ENCODE data around the gene PCNA. TPM values are rescaled to one million over a fixed set of nuclear protein-coding genes. Genes with fewer than 3 reads are reported as not detected.

The PCNA gene
- 100 to 1,000 TPM; 666 to 669 TPM for total RNA-seq

DNA sequence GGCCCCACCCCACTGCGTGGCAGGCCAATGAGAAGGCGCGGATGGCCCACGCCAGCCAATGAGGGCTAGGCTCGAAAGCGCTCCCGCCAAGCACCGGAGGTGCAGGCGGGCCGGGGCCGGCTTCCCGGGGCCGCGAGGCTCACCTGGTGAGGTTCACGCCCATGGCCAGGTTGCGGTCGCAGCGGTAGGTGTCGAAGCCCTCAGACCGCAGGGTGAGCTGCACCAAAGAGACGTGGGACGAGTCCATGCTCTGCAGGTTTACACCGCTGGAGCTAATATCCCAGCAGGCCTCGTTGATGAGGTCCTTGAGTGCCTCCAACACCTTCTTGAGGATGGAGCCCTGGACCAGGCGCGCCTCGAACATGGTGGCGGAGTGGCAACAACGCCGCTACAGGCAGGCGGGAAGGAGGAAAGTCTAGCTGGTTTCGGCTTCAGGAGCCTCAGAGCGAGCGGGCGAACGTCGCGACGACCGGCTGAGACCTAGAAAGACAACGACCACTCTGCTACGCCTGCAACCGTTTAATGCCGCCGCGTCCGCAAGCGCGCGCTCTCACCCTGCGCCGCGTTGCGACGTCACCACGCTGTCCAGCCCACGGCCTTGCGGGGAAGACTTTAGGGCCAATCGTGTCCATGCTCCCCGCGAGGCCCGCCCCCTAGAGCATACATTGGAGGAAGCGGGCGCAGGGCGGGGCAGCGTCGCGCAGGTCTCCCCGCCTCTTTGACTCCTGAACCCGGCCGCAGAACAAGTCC, at the start of gene PCNA:
TSS of gene PCNA (minus strand) at position 524 of the 750 bp plus-strand sequence. CDS start at position 364, 160 bp downstream.
- CTCF ChIA-PET: interaction anchor here (2.5 kb wide), 1 partner anchor 72 kb away, joined by 14 read pairs; no protein-coding TSS in a partner anchor

DNA sequence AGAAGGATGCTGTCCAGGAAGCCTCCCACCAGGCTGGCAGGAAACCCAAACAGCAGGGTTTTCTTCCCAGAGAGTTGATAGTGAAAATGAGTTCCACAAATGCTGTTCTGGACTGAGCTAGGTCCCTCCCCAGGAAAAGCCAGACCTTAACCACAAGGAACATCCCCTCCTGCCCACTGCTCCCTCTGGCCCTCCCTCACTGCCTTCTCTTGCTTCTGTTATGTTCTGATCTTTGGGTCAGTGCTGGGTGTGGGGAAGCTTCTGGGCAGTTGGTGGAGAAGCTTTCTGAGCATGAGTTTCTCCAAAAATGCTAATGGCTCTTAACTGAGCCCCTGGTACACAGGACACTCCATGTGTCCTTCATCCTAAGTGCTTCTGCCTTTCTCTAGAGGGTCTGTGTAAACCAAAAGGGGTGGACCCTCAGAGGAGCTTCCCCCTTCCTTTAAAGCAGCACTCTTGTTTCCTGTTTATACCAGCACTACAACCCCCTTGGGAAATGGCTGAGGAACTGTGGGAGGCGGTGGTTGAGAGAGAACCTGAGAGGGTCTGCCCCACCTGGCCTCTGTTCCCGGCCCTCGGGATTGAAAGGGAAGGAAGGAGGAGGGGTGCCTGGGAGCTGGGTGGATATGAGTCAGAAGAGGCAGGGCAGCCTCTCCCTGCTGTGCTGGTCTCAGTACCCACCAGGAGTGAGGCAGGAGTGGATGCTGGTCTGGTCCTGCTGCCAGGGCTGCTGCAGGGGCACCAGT, 49.1 kb upstream of the PCNA start:
- ChIA-PET CTCF (interaction anchor here (1.0 to 1.4 kb wide), 2 partner anchors 10 to 15 kb away, joined by 3 read pairs; no protein-coding TSS in a partner anchor), POLR2A (no interaction called here)

More for the DNA sequence above, at the start of gene PCNA:
- POLR2A ChIA-PET: interaction anchor here (0.6 to 1.0 kb wide), 4 partner anchors 9 to 119 kb away, joined by 3 to 4 read pairs (median 3); no protein-coding TSS in a partner anchor

GRCh38 chr20:5164645-5165625, 45.2 kb upstream of the PCNA start:
- ChIA-PET POLR2A (no interaction called here), CTCF (interaction anchor here (0.6 kb wide), 1 partner anchor 30 kb away, joined by 3 read pairs; no protein-coding TSS in a partner anchor)

DNA sequence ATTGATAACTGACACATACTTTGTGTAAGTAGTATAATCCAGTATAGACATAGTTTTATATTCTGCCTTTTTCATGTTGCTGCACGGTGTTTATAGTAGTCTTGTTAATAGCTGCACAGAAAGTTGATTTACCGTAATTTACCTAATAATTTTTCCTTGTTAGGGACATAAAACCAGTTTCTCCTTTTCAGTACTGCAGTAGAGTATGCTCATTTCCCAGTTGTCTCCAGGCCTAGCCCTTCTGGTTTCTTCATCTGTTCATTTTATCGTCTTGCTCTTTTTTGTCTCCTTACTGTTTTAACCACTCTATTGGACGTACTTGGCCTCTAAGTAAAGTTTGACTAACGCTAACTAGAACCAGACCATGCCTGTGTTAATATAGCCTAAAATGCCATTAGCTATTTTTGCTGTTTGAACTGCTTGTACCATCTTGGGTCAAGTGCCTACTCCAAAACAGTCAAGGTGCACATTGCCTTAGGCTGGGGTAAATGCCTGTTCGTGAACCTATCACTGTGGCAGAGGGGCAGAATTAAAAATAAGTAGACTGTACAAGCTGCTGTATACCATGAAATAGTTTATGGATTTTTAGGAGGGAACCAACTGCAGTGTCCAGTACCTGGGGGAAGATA, 41.9 kb upstream of the PCNA start:
- POLR2A ChIA-PET: no interaction called here

DNA sequence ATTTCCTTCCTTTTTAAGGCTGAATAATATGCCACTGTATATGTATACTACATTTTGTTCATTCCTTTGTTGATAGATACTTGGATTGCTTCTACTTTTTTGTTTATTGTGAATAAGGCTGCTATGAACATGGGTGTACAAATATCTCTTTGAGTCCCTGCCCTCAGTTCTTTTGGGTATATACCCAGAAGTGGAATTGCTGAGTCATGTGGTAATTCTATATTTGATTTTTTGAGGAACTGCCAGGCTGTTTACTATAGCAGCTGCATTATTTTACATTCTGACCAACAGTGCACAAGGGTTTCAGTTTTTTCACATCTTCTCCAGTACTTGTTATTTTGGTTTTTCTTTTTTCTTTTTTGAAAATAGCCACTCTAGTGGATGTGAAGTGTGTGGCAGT, 41.1 kb upstream of the PCNA start:
- ChIA-PET POLR2A (no interaction called here), CTCF (interaction anchor here (1.2 kb wide), 1 partner anchor 34 kb away, joined by 4 read pairs; the partner anchor contains the start of gene CDS2)

More for the DNA sequence above, 41.9 kb upstream of the PCNA start:
- CTCF ChIA-PET: interaction anchor here (1.2 to 1.6 kb wide), 2 partner anchors 8 to 35 kb away, joined by 4 read pairs; partner anchors contain the start of gene CDS2

DNA sequence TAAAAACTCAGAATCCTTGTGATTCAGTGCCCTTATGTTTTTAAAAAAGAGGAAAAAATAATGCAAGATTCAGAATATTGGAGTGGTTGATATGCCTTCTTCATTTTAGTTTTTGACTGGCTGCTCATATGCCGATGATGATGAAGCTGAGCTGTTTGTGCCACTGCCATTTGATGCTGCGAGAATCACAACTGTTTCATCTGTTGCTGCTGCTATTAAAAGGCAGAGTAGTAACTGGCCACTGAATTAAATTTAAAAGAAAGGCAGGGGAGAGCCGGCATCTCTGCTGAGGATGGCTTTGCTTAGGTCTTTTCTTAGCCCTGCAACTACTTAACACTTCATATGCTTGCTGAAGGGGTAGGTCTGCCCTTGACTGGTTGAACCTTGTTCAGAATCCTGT, 40.2 kb upstream of the PCNA start:
- CTCF ChIA-PET: no interaction called here
- POLR2A ChIA-PET: no interaction called here

DNA sequence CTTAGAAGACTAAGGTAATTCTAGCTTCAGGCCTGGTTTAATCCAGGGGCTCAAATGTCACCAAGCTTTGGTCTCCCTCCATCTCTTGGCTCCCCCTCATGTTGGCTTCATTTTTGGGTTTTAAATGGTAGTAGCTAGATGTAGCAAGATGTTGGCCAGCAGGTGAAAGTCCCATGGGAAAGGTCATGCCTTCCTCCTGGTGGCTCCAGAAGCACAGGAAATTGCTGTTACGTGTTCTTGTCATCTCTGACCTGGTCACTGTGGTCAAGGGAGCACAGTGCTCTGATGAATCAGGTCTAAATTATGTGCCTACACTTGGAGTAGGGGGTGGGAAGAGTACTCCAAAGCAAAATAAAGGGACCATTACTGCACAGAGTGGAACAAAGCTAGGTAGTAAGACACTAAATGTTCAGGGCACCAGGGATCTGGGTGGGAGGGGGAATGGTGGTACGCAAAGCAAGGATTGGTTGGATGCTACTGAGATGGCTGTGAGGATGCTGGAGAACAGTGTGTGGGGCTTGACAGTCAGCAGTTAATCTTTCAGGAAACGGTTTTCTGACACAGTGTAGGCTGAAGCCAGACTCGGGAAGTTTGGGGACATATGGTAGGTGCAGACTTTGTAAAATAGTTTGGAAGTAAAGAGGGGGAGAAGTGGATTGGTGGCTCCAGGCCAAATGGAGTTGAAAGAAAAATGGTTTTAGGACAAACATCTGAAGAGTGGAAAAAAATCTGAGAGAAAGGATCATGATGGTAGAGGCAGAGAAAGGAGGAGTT, 37.1 kb upstream of the PCNA start:
- POLR2A ChIA-PET: no interaction called here

GRCh38 chr20:5155404-5155803, 35.6 kb upstream of the PCNA start:
- CTCF ChIA-PET: interaction anchor here (1.6 kb wide), 1 partner anchor 29 kb away, joined by 4 read pairs; no protein-coding TSS in a partner anchor
- POLR2A ChIA-PET: no interaction called here

More for the DNA sequence above, 37.1 kb upstream of the PCNA start:
- CTCF ChIA-PET: interaction anchor here (1.1 to 1.4 kb wide), 2 partner anchors 10 to 68 kb away, joined by 3 to 6 read pairs; no protein-coding TSS in a partner anchor

GRCh38 chr20:5154543-5154925, 34.8 kb upstream of the PCNA start:
- ChIA-PET POLR2A (no interaction called here), CTCF (interaction anchor here (1.6 kb wide), 2 partner anchors 7 to 28 kb away, joined by 4 read pairs; no protein-coding TSS in a partner anchor)

DNA sequence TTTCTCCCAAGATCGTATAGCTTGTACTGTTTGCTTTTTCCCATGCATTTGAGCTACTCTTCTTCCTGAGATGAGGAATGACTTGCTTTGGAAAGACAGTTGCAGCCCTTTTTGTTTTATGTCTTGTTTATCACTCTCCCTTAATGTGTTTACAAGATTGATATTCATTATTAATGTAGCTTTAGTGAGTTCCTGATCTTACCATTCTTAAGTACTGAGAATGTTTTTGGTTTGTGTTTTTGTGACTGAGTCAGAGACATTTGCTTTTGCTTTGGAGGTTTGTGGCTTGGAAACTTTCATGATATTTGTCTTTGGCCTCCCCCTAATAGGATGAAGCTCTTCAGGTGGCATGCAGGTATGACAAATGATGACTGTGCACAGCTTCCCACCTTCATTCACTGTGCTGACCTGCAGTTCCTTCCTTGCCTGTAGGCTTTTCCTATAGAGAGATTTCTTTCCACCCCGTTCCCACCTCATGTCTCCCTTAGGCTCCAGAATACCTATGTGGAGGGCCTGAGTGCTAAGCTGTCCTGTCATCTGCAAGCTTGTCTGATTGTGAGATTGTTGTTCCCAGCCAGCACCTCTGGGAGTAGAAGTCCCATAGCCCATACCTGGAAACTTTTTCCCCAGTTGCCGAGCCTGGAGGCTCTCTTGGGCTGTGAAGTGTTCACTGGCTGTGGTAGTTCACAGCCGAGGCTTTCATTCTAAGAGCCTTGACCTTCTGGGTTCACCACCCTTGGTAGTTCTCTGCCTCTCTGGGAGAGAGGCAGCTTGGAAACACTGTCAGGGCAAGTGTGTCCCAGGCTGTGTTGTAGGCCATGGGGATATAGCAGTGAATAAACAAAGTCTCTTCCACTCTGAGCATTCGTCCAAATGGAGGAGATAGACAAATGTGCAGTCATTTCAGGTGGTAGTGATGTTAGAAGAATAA, 34.1 kb upstream of the PCNA start:
- ChIA-PET POLR2A (interaction anchor here (0.5 to 1.2 kb wide), 3 partner anchors 10 to 954 kb away, joined by 3 to 5 read pairs (median 3); partner anchors contain the start of gene CDS2), CTCF (interaction anchor here (0.8 to 1.6 kb wide), 3 partner anchors 8 to 28 kb away, joined by 3 to 4 read pairs (median 4); partner anchors contain the start of gene CDS2)

GRCh38 chr20:5153152-5153467, 33.4 kb upstream of the PCNA start:
- ChIA-PET CTCF (interaction anchor here (1.0 to 1.6 kb wide), 2 partner anchors 9 to 27 kb away, joined by 4 read pairs; partner anchors contain the start of gene CDS2), POLR2A (interaction anchor here (1.1 to 1.2 kb wide), 2 partner anchors 9 to 27 kb away, joined by 3 read pairs; partner anchors contain the start of gene CDS2)

DNA sequence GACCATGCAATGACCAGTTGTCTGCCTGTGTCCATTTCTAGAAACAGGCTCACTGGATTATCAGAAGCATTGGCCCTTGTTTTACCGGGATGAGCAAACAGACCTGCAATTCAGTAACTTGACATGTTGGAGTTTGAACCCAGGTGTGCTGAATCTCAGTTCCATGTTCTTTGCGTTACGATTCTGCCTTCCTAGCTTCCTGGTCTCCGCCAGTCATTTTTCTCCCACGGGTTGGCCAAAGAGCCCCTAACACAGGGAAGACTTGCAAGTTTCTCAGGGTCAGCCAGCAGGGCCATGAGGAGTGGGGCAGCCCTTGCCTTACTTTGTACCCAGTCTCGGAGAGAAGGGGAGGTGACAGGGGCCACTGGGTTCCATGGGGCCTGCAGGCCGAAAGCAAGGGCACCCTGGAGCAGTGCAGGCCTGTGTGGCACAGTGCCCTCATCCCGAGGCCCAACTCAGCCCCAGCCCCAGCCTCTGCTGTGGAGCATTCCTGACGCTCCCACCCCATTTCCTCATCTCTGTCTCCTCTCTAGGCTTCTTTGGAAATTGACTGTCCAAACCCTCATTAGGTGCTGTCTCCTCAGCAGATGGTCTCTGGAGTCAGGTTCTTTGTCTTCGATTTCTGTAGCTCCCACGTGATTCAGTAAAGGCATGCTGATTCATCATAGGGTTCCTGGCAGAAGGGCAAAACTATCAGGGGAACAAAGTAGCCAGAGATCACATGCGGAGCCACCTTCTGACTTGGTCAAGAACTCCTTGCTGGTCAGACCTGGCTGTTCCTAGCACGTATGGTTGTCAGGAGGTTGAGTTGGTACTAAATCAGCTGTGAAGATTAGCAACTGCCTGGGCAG, 30.7 kb upstream of the PCNA start:
- POLR2A ChIA-PET: no interaction called here

GRCh38 chr20:5149892-5150225, 30.1 kb upstream of the PCNA start:
- CTCF ChIA-PET: interaction anchor here (1.4 kb wide), 1 partner anchor 43 kb away, joined by 4 read pairs; no protein-coding TSS in a partner anchor
- POLR2A ChIA-PET: no interaction called here

More for the DNA sequence above, 30.7 kb upstream of the PCNA start:
- CTCF ChIA-PET: interaction anchor here (1.4 kb wide), 1 partner anchor 42 kb away, joined by 4 read pairs; no protein-coding TSS in a partner anchor

DNA sequence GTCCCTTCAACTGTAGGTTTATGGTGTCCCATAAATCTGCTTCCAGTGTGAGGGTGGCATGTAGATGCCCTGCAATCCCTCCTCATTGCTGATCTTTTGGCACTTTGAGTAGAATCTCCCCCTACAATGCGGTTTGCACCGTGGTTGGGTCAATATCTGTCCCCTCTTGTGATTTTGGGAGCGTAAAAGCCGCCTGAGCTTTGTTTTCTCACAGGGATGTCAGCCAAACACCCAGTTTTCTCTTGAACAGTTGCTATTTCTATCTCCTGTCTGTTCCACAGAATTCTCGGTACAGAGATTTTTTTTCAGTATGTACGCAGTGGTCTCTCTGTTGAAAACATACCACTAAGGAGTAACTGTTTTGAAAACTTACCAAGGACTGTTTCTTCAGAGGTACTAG, 28.8 kb upstream of the PCNA start:
- CTCF ChIA-PET: no interaction called here

DNA sequence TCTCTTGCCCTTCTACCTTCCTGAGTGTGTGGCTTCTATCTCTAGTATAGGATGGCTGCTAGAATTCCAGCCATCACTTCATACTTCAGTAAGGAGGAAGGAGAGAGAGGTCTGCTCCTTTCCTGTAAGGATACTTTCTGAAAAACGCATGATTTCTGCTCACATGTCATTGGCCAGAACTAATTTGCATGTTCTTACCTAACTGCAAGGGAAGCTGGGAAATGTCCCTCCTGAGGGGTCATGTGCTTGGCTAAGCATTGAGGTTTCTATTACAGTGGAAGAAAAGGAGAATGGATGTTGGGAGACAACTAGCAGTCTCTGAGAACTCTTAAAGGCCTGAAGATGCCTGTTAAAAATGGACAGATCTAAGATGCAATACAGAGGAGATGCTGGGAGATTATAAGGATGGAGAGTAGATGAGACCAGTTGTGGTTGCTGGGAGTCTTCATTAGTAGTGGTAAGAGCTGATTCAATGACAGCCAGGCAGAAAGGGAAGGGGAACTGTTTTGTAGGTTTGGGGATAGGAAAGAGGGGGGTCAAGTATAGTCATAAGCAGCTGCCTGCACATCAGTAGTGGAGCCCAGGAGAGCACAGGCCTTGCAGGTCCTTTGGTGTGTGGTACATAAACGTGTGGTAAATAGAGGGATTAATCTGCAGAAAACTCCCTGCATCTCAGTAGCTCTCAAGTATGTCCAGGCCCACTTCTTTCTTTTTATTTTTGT, 27.3 kb upstream of the PCNA start:
- POLR2A ChIA-PET: interaction anchor here (0.6 kb wide), 1 partner anchor 459 kb away, joined by 8 read pairs; no protein-coding TSS in a partner anchor
- CTCF ChIA-PET: interaction anchor here (0.9 to 1.0 kb wide), 2 partner anchors 20 to 46 kb away, joined by 4 read pairs; partner anchors contain the start of gene CDS2

More for the DNA sequence above, 28.8 kb upstream of the PCNA start:
- POLR2A ChIA-PET: no interaction called here

Measured in activated CD8-positive, alpha-beta memory T cell treated with anti-CD3 and anti-CD28 coated beads for 36 hours (primary cell).